HG02610 (cell line): ENCODE data around the gene ACYP2.
"Not testable (repeated sequence)": the region's sequence is repeated elsewhere in the genome, so short reads cannot be mapped to it uniquely, and the experiment has no call there.

Experiments
- ATAC-seq: cut with Tn5 transposase; IDR thresholded peaks from one replicate; pipeline ENCODE4 v1.9.1; 2021; ENCODE audit warnings: mild to moderate bottlenecking, moderate library complexity; ENCODE audit not compliant: unreplicated experiment

Gene ACYP2

GRCh38 chr2:54115284-54116137, at the start of gene ACYP2:
Gene ACYP2 (plus strand): TSS chr2:54115615.
- ATAC-seq: peak; percentile 87

- no peak for ATAC-seq
Observed at GRCh38 chr2:54065891-54066290, 49.5 kb upstream of the ACYP2 start.

- ATAC-seq: no peak
Observed at GRCh38 chr2:54067851-54068375, 47.5 kb upstream of the ACYP2 start.

GRCh38 chr2:54072483-54072882, 42.9 kb upstream of the ACYP2 start:
- not testable (repeated sequence) for ATAC-seq

DNA sequence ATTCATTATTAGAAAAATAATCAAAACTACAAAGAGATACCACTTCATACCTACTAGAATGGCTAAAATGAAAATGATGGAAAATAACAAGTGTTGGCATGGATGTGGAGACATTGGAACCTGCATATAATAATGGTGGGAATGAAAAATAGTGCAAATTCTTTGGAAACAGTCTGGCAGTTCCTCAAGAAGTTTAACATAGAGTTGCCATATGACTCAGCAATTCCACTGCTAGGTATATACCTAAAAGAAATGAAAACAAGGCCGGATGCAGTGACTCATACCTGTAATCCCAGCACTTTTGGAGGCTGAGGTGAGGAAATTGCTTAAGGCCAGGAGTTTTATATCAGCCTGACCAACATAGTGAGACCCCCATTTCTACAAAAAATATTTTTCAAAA, 41.6 kb upstream of the ACYP2 start:
- ATAC-seq: no peak

DNA sequence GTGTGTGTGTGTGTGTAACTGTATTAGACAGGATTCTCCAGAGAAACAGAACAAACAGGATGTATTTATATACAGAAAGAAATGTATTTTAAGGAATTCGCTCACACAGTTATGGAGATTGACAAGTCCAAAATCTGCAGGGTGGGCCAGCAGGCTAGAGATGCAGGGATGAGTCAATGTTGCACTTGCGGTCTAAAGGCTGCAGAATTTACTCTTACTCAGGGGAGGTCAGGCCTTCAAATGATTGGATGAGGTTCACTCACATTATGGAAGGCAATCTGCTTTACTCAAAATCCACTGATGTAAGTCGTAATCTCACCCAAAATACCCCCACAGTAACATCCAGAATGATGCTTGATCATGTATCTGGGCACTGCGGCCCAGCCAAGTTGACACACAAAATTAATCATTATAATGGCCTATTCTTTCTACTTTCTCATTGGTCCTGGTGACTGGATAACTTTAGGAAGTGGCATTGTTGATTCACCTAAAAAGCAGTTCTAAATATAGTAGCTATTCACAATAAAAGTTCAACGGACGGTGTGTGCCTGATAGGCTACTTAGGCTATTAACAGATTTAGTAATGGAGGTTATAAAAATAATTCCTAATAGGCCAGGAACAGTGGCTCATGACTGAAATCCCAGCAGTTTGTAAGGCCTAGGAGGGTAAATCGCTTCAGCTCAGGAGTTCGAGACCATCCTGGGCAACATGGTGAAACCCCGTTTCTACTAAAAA, 40.6 kb upstream of the ACYP2 start:
- ATAC-seq: no peak

DNA sequence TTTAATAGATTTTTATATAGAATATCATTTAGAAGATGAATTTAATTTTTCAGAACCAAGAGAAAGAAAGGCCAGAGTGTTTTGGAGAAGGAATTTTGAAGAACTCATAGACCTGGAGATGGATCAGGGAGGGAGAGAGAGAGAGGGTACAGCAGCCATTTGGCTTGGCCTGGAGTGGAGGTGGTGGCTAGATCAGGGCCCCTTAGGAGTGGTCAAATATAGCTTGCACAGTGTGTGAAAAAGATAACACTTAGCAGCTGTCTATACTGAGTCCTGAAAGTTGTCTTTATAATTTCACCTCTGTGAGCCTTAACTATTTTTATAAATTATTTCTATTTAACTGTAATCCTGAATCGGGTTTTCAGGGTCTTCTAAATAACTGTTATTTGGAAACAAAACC, 38.8 kb upstream of the ACYP2 start:
- ATAC-seq: no peak

GRCh38 chr2:54077088-54077900, 38.1 kb upstream of the ACYP2 start:
- no peak for ATAC-seq

DNA sequence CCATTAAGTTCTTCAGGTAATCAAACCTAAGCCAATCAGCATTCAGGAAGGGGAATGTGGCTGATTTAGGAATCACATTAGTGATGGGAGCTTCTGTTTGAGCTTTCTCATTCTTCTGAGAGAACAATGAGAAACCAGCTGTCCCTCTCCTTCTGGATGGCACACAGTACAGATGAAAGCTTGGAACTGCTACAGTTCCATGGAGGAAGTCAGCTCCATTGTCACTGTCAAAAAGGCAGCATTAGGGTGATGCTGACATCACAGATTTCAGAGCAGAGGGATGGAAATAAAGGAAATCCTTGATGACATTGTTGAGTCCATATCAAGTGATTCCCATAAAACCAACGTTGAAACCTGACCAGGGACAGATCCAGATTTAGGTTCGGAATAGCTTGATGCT, 36.1 kb upstream of the ACYP2 start:
- no peak for ATAC-seq

DNA sequence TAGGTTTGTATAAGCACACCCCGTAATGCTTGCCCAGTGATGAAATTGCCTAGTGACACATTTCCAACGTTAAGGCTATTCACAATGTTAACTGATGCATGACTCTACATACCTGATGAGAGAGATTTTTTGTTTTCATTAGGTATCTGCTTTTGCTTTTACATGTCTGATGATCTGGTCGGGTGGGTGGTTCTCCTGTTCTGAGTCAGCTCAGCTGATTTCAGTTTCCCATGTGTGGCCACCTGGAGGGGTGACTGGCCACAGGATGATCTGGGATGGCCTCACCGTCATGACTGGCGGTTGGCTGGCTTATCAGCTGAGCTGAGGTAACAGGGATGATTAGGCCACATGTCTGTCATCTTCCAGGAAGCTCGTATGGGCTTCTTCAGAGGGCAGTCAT, 33.8 kb upstream of the ACYP2 start:
- ATAC-seq: peak; percentile 97

DNA sequence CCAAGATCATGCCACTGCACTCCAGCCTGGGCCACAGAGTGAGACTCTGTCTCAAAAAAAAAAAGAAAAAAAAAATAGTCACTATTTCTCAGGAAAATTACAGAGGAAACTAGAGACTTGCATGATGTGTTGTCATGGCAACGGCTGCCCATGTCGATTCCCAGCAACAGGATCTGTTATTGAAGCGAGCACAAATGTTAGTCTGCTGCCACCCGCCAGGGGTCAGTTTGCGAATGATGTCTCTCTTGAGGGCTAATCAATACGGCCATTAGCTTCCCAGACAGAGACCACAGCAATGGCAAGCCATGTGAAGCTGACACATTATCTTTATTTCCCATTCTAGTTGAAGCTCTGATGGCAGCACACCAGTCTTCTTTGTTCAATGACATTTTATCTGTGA, 32.4 kb upstream of the ACYP2 start:
- ATAC-seq: no peak

DNA sequence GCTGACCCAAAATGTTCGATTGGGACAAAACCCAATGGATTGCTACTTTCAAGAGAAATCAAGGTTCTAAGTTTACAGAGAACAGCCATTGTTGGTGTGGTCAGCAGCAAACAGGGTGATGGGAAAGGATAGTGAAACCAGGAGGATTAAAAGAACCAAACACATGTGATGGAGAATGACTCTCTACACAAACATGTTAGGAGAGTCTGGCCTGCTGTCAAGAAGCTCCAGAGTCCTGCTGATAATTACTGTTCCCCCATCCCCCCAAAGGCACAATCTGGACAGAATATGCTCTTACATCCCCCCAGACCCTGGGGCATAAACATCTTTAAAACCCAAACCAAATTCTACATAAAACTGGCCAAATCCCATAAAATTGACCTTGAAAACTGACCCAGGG, 32.0 kb upstream of the ACYP2 start:
- no peak for ATAC-seq

- ATAC-seq: no peak
Observed at GRCh38 chr2:54084600-54084999, 30.8 kb upstream of the ACYP2 start.

DNA sequence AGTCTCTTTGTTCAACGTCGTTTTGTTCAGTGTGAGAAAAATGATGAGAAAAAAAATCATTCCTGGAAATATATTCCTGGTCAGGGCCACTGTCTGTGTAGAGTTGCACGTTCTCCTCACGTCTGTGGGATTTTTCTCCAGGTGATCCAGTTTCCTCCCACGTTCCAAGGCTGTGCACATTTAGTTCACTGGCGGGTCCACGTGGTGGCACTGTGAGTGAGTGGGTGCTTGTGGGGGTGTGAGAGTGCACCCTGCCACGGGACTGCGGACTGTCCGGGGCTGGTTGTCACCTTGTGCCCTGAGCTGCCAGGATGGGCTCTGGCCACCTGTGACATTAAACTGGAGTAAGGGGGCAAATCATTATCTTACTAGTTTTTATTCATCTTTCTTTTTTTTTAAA, 30.3 kb upstream of the ACYP2 start:
- no peak for ATAC-seq

- no peak for ATAC-seq
Observed at GRCh38 chr2:54086157-54086556, 29.3 kb upstream of the ACYP2 start.

GRCh38 chr2:54088191-54088634, 27.2 kb upstream of the ACYP2 start:
- no peak for ATAC-seq

GRCh38 chr2:54088719-54089118, 26.7 kb upstream of the ACYP2 start:
- ATAC-seq: no peak

DNA sequence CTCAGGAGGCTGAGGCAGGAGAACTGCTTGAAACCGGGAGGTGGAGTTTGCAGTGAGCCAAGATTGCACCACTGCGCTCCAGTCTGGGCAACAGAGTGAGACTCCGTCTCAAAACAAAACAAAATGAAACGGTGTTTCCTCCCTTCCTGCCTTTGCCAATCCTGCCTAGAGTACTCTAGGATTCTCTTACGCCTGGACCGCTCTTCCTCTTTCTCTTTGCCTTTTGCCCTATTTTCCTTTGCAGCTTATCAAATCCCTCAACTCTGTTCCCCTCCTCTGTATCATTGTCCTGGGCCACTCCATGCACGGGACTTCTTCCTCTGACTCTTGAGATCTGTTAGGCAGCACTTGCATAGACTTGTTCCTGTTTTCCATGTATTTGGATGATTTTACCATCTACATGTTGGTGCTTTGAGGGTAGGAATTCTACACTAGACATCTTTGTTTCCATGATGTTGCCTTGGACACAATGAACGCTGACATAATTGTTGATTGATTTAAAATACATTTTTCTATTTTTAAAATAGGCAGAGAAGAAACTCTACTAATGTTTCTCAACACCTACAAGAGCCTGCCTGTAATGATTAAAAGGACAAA, 24.8 kb upstream of the ACYP2 start:
- ATAC-seq: no peak

DNA sequence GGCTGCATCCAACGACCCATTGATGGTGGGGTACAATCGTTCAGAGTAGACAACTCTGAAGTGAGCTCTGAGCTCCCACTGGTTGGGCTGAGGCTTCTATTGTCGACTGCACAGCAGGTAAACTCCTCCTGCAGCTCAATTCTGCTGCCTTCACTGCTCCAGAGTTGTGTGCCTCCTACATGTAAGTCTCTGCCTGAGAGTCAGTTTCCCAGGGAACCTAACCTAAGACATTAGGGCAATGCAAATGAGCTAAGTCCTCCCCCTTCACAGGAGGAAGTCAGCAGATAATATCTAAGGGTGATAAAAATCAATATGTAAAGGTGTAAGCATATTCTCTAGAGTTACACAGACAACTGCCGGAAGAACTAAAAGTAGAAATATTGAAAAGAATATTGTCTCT, 22.5 kb upstream of the ACYP2 start:
- ATAC-seq: peak; percentile 62

- not testable (repeated sequence) for ATAC-seq
Observed at GRCh38 chr2:54095406-54095805, 20.0 kb upstream of the ACYP2 start.

- not testable (repeated sequence) for ATAC-seq
Observed at GRCh38 chr2:54096141-54096540, 19.3 kb upstream of the ACYP2 start.
